ENCODE measurements around the gene PIK3R3.

Gene PIK3R3

GRCh38 chr1:46020010-46020409, 112.4 kb downstream of the PIK3R3 start:
- no peak for DNase-seq

- DNase-seq = no peak
Observed at GRCh38 chr1:46019348-46019747, 113.1 kb downstream of the PIK3R3 start.

GRCh38 chr1:46017876-46018503, 114.4 kb downstream of the PIK3R3 start:
- DNase-seq = no peak

DNA sequence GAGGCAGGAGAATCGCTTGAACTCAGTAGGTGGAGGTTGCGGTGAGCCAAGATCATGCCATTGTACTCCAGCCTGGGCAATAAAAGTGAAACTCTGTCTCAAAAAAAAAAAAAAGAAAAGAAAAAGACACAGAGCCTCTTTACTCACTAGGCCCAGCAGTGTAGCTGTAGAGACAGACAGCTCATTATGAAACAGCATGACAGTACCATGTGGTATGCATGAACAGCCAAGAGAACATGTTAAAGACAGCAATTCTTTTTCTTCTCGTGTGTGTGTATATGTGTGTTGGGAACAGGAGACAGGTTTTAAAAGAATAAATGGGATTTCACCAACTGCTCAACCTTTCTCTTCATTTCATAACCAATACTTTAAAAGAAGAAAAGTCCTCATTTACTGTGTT, 118.8 kb downstream of the PIK3R3 start:
- DNase-seq = no peak

DNA sequence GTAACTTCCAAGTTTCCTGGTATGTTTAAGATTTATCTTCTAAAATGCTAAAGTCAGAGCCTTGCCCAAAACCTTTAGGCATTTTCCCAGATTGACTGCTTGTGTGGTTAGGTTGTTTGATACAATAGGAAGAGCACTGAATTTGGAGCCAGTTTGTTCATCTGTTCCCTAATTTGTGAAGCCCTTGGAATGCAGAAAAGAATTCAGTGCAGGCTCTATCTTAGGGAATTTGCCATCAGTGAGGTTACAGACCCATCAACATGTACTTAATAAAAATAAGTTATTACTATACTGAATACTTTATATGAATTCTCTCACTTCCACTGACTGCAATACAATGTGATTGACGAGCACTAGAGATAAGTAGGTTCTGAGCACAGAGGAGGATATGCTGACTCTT, 120.2 kb downstream of the PIK3R3 start:
- no peak for DNase-seq

- DNase-seq = no peak
Observed at GRCh38 chr1:46011121-46011695, 121.2 kb downstream of the PIK3R3 start.

- no peak for DNase-seq
Observed at GRCh38 chr1:46010611-46011010, 121.8 kb downstream of the PIK3R3 start.

- no peak for DNase-seq
Observed at GRCh38 chr1:46008585-46008984, 123.8 kb downstream of the PIK3R3 start.

GRCh38 chr1:46005594-46005993, 126.8 kb downstream of the PIK3R3 start:
- no peak for DNase-seq

DNA sequence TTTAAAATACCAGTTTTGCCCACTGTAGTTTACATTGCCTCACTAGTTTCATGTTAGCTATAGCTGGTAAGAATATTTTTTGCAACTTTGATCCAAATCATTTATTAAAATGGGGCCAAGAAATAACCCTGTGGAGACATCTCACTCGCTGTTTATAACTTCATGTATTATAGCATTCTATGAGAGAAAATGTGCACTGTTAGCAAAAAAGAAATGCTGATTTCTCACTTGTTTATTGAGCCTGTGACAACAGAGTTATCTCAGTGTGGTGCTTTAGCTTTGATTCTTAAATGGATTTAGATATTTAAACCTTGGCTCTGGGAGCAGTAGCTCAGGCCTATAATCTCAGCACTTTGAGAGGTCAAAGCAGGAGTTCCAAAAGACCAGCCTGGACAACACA, 127.9 kb downstream of the PIK3R3 start:
- no peak for DNase-seq

DNA sequence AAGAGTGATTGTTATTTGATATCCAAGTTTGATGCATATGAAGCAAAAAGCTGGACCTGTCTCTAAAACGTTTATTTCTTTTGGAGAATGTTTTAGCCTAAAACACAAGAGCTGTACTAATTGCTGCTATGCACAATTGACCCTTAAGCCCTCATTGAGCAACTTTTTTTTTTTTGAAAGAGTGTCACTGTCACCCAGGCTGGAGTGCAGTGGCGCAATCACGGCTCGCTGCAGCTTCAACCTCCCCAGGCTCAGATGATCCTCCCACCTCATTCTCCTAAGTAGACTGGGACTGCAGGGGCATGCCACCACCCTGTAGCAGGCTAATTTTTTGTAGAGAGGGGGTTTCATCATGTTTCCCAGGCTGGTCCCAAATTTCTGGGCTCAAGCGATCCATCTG, 129.1 kb downstream of the PIK3R3 start:
- DNase-seq = no peak

DNA sequence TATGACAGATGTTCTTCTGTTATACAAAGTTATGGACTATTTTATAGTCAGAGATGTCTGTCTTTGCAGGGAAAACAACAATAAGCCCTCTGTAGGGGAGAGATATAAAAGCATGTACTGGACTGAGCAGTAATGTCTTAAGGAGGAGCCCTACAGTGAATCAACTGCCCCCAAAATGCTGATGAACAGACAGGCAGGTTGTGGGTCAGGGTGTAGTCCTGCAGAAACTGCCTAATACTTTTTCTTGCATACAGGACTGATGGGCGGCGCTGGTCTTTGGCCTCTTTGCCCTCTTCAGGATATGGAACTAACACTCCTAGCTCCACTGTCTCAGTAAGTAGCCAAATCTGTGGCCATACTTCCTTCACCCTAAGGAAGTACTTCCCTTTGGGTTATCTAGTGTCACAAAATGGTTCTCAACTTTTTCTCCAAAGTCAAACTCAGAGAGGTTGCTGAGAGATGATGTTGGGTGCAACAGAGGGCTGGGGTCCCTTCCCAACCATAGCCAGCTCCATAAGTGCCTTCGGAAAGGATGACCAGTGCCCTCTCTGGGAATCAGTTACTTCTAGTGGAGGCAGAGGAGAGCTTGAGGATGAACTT, 129.8 kb downstream of the PIK3R3 start:
- no peak for DNase-seq

GRCh38 chr1:46001081-46001785, 131.2 kb downstream of the PIK3R3 start:
- DNase-seq = no peak

- no peak for DNase-seq
Observed at GRCh38 chr1:45999507-45999906, 132.9 kb downstream of the PIK3R3 start.

DNA sequence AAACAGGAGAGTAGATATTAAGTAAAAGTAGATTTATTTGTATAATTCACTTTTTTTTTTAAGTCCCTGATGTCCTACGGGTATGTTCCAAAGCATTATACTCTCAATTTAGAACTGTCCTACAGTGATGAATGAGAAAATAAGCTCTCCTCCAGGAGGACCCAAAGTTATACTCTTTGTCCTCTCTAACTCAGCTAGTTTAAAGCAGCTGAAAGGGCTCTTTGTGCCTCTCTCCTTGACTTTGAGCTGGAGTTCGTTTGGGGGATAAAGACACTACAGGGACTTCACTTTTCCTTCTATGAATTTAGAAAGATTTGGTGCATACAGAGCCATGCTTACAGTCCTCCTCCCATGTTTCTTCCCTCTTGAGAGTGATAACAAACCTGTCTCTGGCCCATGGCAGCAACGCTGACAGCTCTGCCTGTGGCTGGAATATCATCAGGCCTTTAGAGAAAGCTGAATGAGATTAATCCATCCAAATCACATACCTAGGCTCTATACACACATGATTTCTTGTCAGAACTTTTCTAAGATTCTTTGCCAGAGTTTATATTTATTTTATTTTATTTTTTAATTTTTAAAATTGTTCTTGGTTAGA, 134.3 kb downstream of the PIK3R3 start:
- DNase-seq = no peak

DNA sequence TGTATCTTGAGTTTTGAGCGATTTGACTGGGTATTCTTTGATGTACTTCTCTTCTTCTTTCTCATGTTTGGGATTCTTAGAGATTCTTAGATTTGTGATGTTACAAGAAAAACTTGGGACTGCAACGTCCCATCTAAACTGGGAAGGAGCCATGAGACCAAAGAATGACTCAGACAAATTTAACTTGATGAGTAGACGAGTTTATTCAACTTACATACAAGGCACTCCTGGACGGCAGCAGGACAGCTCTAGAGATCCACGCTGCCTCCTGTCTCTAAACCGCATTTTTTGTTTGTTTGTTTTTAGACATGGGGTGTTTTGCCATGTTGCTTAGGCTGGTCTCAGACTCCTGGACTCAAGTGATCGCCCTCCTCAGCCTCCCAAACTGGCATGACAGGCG, 137.1 kb downstream of the PIK3R3 start:
- DNase-seq = no peak

- DNase-seq = no peak
Observed at GRCh38 chr1:45994423-45994822, 138.0 kb downstream of the PIK3R3 start.

Data from NCI-H226 (cell line).